Activated T-cell treated with anti-CD3 and anti-CD28 coated beads for 48 hours (primary cell): ENCODE results near the gene XAGE5.
"Not testable (repeated sequence)": the region's sequence is repeated elsewhere in the genome, so short reads cannot be mapped to it uniquely, and the experiment has no call there.

Experiments used
- DNase-seq: peaks from one replicate; pipeline ENCODE4 v3.0.0-alpha.2; 2020; ENCODE audit warnings: low read depth

Gene XAGE5

GRCh38 chrX:52811065-52811625 lies at the start of gene XAGE5:
XAGE5 (plus strand) TSS chrX:52811287; CDS start chrX:52812567, 1,280 bp downstream.
- no peak for DNase-seq

GRCh38 chrX:52765983-52766382 lies 45.1 kb upstream of the XAGE5 start:
- not testable (repeated sequence) for DNase-seq

DNA sequence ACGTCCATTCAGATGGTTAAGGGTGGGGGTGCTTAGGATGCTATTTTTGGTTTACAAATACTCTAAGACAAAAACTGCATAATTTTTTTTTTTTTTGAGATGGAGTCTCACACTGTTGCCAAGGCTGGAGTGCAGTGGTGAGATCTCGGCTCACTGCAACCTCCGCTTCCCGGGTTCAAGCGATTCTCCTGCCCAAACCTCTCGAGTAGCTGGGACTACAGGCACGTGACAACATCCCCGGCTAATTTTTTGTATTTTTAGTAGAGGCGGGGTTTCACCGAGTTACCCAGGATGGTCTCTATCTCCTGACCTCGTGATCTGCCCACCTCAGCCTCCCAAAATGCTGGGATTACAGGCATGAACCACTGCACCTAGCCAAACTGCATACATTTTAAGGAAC lies 37.6 kb upstream of the XAGE5 start:
- not testable (repeated sequence) for DNase-seq

DNA sequence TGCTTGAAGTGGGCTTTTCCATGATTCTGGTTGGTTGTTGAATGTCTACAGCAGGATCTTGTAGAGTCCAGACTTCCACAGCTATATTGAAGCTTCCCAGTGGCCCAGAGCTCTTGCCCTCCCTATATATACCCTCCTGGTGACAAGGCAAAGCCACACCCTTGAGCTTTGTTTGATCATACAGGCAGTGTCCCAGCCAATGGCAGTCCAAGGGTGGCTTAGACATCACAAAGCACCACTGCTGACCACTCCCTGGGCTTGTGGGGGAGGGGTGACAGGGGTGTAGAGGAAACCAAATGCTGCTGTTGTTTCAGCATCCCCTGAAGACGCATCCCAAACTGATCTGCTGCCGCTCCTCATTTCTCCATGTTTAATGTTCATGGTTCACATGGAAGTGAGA lies 13.8 kb upstream of the XAGE5 start, which contains the start of gene SPANXN5:
Gene SPANXN5, minus strand, starts transcription at position 101 of the 400 bp plus-strand sequence. Its CDS starts 79 bp downstream, at position 22.
- not testable (repeated sequence) for DNase-seq

DNA sequence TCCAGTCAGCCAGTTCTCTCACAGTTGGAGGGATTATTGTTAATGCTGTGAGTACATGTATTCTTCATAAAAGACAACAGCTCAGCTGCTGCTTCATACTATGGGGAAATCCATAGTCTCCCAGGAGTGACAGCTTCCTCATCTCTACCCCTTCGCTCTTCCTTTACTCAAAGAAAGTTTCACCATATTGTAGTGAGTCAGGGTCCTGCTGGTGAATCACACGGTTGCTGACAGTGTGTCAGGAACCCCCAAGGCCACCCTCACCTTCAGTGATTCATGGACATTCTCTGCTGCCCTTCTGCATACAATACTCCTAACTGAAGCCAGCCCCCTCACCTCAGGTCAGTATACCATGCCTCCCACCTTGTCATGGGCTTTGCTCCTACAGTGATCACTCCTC lies 6.2 kb upstream of the XAGE5 start:
- not testable (repeated sequence) for DNase-seq

DNA sequence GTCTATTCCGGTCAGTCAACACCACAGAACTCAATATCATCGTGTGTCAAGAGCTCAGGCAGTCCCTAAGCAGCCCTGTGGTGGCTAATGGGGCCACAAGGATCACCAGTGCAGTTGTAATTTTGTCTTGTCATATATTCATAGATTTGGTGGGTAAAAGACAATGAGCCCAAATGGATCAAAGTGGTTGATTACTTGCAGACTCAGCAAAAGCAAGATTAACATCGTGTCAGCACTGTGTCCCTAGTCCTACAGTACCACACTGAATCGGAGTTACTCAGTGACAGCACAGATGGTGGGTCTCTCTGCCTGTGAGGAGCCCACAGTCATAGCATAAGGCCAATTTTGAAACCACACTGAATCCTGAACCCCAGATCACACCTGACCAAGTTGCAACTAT lies 8.7 kb downstream of the XAGE5 start:
- no peak for DNase-seq

GRCh38 chrX:52821079-52821760 lies 10.1 kb downstream of the XAGE5 start:
- no peak for DNase-seq

- no peak for DNase-seq
Measured at GRCh38 chrX:52824608-52825007, 13.5 kb downstream of the XAGE5 start.

GRCh38 chrX:52830551-52830950 lies 19.5 kb downstream of the XAGE5 start:
- DNase-seq = no peak

DNA sequence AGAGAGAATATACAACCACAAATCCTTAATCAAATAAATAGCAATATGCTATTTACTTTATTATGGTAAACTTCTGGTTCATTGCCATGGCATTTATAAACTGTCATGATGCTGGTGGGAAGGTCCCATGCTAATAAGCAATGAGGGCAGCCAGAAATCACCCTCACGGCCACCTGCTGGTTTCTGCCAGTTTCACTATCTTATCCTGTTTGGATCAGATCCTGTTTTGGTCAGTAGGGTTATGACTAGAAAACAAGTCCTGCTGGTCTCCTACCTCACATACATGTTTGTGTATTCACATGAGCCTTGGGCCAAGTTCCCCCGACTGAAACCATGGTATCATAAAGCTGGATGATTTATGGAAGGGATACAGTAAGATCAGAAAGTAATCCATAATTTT lies 28.1 kb downstream of the XAGE5 start:
- DNase-seq = no peak

GRCh38 chrX:52843619-52844018 lies 32.5 kb downstream of the XAGE5 start:
- not testable (repeated sequence) for DNase-seq

GRCh38 chrX:52852110-52852860 lies 41.2 kb downstream of the XAGE5 start:
- no peak for DNase-seq

- not testable (repeated sequence) for DNase-seq
Measured at GRCh38 chrX:52856991-52857525, 46.0 kb downstream of the XAGE5 start.

- DNase-seq = no peak
Measured at GRCh38 chrX:52865343-52865998, 54.4 kb downstream of the XAGE5 start.
